Skin of body (tissue), 2 donors: ENCODE data around the gene UPK3BL2. TPM values are rescaled to one million over a fixed set of nuclear protein-coding genes. Genes with fewer than 3 reads are reported as not detected.
"Not testable (repeated sequence)": the region's sequence is repeated elsewhere in the genome, so short reads cannot be mapped to it uniquely, and the experiment has no call there.

Source experiments
- DNase-seq: peaks from one replicate; lab custom pipeline; 2025; lab: John Stamatoyannopoulos, UW
- total RNA-seq: library from RNA; depleted of rRNA; stranded (reverse); fragments of >200 nt; gene quantifications from one replicate; pipeline ENCODE4 v1.2.3, GENCODE V29; 2014

UPK3BL2 gene
- total RNA-seq, 1 donor from 2014 or later: 16.2 TPM

- not testable (repeated sequence) for DNase-seq
These were observed 11.9 kb downstream of the UPK3BL2 start for GRCh38 chr7:102531583-102531982.

DNA sequence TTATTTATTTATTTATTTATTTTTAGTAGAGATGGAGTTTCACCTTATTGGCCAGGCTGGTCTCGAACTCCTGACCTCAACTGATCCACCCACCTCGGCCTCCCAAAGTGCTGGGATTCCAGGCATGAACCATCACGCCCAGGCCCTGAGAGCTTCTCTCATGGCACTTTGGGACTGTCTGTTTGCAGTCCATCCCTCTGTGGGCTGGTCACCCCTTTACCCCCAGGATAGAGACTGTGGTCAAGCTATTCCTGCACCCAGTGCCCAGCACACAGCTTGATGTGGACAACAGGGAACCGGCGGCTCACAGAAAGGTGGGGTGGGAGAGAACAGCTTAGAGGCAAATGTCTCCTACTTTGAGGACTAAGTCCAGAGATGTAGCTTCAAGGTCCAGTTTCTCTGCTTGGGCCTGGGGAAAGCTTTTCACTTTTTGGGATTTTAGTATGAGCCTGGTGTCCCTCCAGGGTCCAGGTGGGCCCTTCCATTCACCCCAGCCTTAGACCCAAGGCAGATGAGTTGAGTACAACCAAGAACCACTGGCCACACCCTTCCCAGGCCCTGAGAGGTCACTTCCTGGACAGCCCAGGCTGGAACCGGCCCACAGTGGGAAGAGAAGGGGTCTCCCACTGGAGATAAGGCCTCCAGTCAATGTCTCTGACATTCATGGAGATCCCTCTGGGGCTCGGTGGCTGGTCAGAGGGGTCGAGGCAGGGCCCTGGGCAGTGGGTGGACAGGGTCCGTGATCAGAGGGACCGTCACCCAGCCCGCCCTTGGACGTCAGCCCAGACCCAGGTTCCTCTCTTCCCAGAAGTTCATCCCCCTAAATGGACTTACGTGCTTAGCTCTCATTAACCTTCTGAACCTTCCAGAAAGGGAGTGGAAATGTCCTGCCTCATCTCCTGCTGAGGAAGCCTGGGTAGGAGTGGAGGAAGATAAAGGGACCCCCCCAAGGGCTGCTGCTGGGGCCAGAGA lies 15.4 kb downstream of the UPK3BL2 start:
- DNase-seq: not testable (repeated sequence)

DNA sequence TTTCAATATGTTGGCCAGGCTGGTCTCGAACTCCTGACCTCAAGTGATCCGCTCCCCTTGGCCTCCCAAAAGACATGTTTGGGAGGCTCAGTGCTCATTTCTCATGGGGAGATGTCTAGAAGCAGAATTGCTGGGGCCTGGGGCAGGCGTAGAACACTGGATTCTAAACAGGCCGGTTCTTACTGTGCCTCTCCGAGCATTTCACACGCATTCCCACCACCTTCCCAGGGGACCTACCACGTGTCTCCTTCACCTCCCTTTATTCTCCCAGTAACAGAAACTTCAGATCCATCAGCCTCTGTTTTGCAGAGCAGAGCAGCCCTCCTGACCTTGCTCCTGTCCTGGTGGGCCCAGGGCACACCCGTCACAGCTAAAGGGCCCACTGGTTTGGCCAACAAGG lies 16.3 kb downstream of the UPK3BL2 start:
- DNase-seq: not testable (repeated sequence)

DNA sequence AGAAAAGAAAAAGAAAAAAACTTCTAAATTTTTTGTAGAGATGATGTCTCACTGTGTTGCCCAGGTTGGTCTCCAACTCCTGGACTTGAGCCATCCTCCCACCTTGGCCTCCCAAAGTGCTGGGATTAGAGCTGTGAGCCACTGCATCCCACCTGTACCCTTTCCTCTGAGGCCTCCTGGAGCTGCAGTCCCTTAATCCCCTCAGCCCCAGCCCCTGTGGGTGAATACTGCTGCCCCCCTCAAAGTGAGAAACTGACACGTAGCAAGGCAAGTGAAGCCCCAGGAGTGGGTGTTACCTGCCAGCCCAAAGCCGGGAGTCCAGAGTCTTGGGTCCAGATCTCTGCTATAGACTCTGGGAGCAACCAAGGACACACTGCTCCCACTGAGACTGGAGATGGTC lies 18.7 kb downstream of the UPK3BL2 start:
- DNase-seq: not testable (repeated sequence)

DNA sequence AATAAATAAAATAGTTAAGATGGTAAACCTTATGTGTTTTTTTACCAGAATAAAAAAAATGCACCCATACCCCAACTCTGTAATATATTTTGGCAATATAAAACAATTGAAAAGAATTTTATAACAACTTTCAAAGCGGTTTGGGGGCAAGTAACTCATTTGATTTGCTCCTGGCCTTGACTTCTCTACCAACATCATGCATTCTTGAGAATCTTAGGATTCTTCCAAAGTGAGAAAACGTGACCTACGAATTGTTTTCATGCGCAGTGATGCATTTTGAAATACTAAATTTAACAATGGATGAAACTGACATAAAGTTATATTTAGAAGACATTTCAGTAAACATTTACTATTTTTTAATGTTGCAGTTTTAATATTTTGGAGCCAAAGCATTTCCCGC lies 22.7 kb downstream of the UPK3BL2 start:
- not testable (repeated sequence) for DNase-seq

GRCh38 chr7:102517550-102518147 lies 25.8 kb downstream of the UPK3BL2 start, which contains the start of gene RASA4B:
RASA4B (minus strand) TSS chr7:102517777; CDS start chr7:102517710, 67 bp downstream.
- DNase-seq: not testable (repeated sequence)

DNA sequence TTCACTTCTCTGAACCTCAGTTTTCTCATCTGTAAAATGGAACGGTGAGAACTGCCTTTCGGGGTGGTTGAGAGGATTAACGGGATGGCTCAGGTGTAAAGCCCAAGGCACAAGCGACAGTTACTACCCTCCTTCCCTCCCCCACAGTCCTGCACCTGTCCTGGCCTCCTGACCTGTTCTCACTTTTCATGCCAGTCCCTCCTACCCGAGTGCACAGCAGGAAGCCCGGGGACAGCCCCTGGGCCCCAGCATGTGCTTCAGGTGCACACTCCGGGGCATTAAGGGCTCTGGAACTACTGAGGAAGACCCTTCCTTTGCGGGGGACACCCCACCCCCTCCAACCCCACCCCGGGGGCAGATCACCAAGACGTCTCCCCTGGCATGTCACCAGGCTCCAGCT lies 26.5 kb downstream of the UPK3BL2 start:
- not testable (repeated sequence) for DNase-seq

DNA sequence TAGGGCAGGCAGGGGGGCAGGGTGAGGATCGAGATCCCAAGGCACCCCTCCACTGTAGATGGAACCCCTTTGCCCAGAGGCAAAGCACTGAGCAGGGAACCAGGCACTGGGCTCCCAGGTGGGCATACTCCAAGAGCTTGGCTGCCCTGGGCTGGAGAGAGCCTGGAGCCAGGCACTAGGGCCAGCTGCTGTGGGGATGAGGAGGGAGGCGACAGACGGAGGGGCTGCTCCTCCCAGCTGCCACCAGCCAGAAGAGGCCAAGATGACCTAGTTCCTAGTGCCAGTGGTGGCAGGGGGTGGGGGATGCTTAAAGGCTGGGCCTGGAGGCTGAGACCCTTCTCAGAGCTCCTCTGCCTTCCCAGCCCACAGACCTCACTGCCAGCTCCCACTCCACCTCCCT lies 27.6 kb downstream of the UPK3BL2 start:
- not testable (repeated sequence) for DNase-seq

- DNase-seq: not testable (repeated sequence)
These were observed 28.4 kb downstream of the UPK3BL2 start for GRCh38 chr7:102514881-102515721.

DNA sequence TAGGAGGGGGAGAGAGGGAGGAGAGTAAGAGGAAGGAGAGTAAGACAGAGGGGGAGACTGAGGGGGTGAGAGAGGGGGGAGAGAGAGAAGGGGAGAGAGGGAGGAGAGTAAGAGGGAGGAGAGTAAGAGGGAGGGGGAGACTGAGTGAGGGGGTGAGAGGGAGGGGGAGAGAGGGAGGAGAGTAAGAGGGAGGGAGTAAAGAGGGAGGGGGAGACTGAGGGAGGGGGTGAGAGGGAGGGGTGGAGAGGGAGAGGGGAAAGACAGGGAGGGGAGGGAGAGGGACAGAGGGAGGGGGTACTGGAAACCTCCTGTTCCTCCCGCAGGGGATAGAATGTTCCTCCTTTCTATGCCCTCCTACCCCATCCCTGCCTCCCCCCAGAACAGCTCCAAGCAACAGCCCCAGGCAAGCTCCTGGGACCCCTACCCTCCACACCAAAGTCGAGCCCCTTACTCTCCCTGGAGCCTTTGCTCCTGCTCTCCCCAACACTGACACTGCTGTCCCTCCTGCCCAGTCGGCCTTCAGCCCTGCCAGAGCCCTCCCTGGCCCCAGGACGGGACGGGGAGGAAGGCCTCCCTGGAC lies 30.8 kb downstream of the UPK3BL2 start:
- DNase-seq: not testable (repeated sequence)

GRCh38 chr7:102511860-102512522 lies 31.5 kb downstream of the UPK3BL2 start:
- not testable (repeated sequence) for DNase-seq

DNA sequence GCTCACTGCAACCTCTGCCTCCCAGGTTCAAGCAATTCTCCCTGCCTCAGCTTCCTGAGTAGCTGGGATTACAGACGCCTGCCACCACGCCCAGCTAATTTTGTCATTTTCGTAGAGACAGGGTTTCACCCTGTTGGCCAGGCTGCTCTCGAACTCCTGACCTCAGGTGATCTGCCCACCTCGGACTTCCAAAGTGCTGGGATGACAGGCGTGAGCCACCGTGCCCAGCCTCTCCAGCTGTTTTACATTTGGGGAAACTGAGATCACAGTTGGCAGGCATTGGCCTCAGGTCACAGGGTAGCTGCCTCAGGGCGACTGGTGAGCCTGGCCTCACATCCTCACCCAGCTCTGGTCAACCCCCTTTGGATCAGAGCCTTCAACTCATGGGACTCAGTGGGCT lies 32.9 kb downstream of the UPK3BL2 start:
- DNase-seq: not testable (repeated sequence)

DNA sequence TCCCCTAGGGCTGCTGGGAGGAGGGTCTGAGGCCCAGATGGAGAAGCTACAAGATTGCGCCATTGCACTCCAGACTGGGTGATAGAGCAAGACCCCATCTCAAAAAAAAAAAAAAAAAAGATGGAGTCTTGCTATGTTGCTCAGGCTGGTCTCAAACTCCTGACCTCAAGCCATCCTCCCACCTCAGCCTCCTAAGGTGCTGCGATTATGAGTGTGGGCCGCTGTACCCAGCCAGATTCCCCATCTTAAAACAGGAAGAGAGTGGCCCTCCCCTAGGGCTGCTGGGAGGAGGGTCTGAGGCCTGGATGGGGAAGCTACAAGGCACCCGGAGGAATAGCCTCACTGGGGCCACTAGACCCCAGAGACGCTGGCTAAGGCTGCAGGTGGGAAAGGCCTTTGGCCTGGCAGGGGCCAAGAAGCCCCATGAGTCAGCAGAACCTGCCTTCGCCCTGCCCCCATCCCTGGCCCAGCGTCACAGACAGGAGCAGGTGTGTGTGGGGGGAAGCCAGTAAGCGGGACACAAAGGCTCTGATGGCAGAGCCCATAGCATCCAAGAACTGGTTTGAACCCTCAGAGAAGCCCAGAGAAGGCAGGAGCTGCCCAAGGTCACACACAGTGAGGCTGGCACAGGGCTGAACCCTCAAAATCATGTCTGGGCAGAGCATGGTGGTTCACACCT lies 35.9 kb downstream of the UPK3BL2 start:
- DNase-seq: not testable (repeated sequence)

DNA sequence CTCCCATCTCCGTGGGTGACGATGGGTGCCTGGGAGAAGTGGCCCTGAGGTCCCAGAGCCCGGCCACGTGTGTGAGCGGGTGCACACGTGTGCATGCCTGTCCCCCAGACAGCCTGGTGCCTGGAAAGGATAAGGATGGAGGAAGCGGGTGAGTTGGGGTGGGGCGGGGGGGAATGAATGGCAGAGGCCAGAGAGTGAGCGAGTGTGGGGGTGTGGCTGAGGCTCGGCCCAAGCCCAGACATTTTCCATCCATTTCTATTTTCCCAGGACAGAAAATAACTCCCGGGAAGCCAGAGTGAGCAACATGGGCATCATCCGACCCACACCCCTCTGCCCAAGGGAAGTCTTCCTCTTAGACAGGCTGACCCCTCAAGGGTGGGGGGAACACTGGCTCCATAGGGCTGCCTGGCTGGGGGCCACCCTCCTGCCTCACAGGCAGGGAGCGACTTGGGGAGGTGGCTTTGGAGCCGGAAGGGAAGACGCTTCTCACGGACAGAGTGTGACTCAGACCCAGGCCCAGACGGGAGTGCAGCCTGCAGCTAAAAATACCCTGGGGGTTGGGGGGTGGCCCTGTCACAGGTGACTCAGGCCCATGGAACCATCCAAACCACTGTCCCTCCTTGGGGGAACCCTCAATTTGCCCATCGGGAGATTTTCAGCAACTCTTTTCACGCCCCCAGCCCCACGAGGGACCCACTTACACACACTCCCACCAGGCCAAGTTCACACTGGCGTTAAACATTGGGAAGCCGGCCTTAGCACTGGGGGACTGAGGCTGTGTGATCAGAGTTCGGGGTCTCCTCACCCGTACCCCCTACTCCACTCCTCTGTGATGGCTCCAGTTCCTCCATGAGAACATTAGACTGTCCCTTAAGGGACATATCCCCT lies 38.0 kb downstream of the UPK3BL2 start:
- not testable (repeated sequence) for DNase-seq

- DNase-seq: not testable (repeated sequence)
These were observed 40.4 kb downstream of the UPK3BL2 start for GRCh38 chr7:102503141-102503540.

GRCh38 chr7:102498321-102498720 lies 45.2 kb downstream of the UPK3BL2 start:
- not testable (repeated sequence) for DNase-seq

DNA sequence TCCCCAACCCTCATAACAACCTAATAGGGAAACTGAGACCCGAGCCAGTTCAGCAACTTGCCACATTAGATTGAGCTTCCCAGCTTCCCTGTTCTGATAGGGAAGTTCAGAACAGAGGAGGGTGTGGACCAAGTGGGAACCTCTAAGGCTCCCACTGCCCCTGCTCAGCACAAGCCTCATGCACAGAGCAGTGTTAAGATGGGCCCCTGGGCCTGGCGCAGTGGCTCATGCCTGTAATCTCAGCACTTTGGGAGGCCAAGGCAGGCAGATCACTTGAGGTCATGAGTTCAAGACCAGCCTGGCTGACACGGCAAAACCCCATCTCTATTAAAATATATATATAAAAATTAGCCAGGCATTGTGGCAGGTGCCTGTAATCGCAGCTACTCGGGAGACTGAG lies 46.2 kb downstream of the UPK3BL2 start:
- not testable (repeated sequence) for DNase-seq

- DNase-seq: not testable (repeated sequence)
These were observed 46.6 kb downstream of the UPK3BL2 start for GRCh38 chr7:102496861-102497260.
